ENCODE results near the gene PUSL1. TPM values are rescaled to one million over a fixed set of nuclear protein-coding genes. Genes with fewer than 3 reads are reported as not detected.
A peak's percentile ranks its signal among the peaks of the same experiment; 100 is the strongest.

Gene PUSL1
- total and polyA plus RNA-seq, 2 of the 13 experiments (the other 11 are each of a cell fraction or from before 2014, with no cell fraction given): 8.3 to 22.2 TPM

- intact Hi-C loops (cut with micrococcal nuclease; ENCODE audit: unreplicated experiment) (no loop called here), in situ Hi-C loops (cut with HindIII; ENCODE audit: extremely low pct_ligation_motif_present, low pct_unique_long_range_greater_than_20kb) (no loop called here)
- no peak overlapping the region for H3K27ac ChIP-seq (ENCODE audit: extremely low read length, insufficient read depth, low read length)
- WGBS (ENCODE audit: low lambda C conversion rate): 100% methylated on average over 2 of the region's 23 CpGs
- peaks cover 48% of the 10 kb centered on the region for H3K79me2 ChIP-seq (ENCODE audit: insufficient read depth, low read length)
- H4K20me1 ChIP-seq (ENCODE audit: insufficient read depth, low read length): peaks cover 10% of the 10 kb centered on the region; the same call in 1 of the 2 replicates
- DNase-seq (ENCODE audit: low spot score) (no peak), ATAC-seq (no peak), FAIRE-seq (no peak)
- H3K9ac ChIP-seq (ENCODE audit: insufficient read depth, low read depth, low read length): no peak overlapping the region
- H3K4me2 ChIP-seq (ENCODE audit: low read depth, low read length): no peak overlapping the region
- H3K27me3 ChIP-seq (ENCODE audit: control insufficient read depth in 1 of 2, insufficient read depth in 2 of 2, low read length in 2 of 2): no peaks in the 10 kb centered on the region
- TF ChIP-seq RBFOX2 (IDR thresholded peaks at IDR 0.05; ENCODE audit: low read depth, low read length) (peak; percentile 46; the same call in 1 of the 2 replicates), AGO2 (optimal IDR thresholded peaks at IDR 0.05; ENCODE audit: low read depth, low read length) (peak; percentile 2), AGO1 (IDR thresholded peaks at IDR 0.05; ENCODE audit: low read depth, low read length, poor library complexity, severe bottlenecking) (peak; percentile 3), ZNF44 (CRISPR knock-in tag; IDR thresholded peaks at IDR 0.05) (no peak)
- H3K9me3 ChIP-seq (ENCODE audit: low read length): no peaks in the 10 kb centered on the region
- no peak overlapping the region for H2AFZ ChIP-seq (ENCODE audit: low read length)
- H3K36me3 ChIP-seq (replicated peaks in 1 of 2; ENCODE audit: control insufficient read depth in 1 of 2, insufficient read depth in 2 of 2, low read length in 2 of 2): peaks cover 7 to 31% of the 10 kb centered on the region in 2 experiments; a peak in 4 of 5 replicates
- no peak overlapping the region for H3K4me3 ChIP-seq (replicated peaks in 1 of 3; ENCODE audit: insufficient read depth in 1 of 3, low read depth in 2 of 3, low read length in 3 of 3)
- BruUV-seq (replicated peaks): no TSS peak
- POLR2A ChIA-PET: no interaction called here
- peaks cover 21% of the 10 kb centered on the region for H3K4me1 ChIP-seq (ENCODE audit: insufficient read depth, low read length)
- CTCF ChIA-PET (ENCODE audit: low intra/inter-chr PET ratio, low total read pairs): no interaction called here
These were observed 12.5 kb downstream of the PUSL1 start for GRCh38 chr1:1320666-1321448.

- 96% methylated on average over 4 of the region's 8 CpGs for whole genome bisulfite sequencing (ENCODE audit: low lambda C conversion rate)
- Histone ChIP-seq H3K27ac (ENCODE audit: extremely low read length, insufficient read depth, low read length) (no peak overlapping the region), H3K79me2 (ENCODE audit: insufficient read depth, low read length) (peaks cover 54% of the 10 kb centered on the region), H2AFZ (ENCODE audit: low read length) (no peak overlapping the region), H4K20me1 (ENCODE audit: insufficient read depth, low read length) (peaks cover 10% of the 10 kb centered on the region; the same call in 1 of the 2 replicates), H3K4me1 (ENCODE audit: insufficient read depth, low read length) (peaks cover 22% of the 10 kb centered on the region), H3K36me3 (replicated peaks in 1 of 2; ENCODE audit: control insufficient read depth in 1 of 2, insufficient read depth in 2 of 2, low read length in 2 of 2) (peaks cover 7 to 28% of the 10 kb centered on the region in 2 experiments; a peak in 4 of 5 replicates), H3K4me2 (ENCODE audit: low read depth, low read length) (no peak overlapping the region; the same call in 1 of the 2 replicates), H3K27me3 (ENCODE audit: control insufficient read depth in 1 of 2, insufficient read depth in 2 of 2, low read length in 2 of 2) (no peaks in the 10 kb centered on the region), H3K9me3 (ENCODE audit: low read length) (no peaks in the 10 kb centered on the region), H3K4me3 (replicated peaks in 1 of 3; ENCODE audit: insufficient read depth in 1 of 3, low read depth in 2 of 3, low read length in 3 of 3) (no peak overlapping the region), H3K9ac (ENCODE audit: insufficient read depth, low read depth, low read length) (no peak overlapping the region)
- DNase-seq (ENCODE audit: low spot score) (no peak), FAIRE-seq (no peak), ATAC-seq (no peak)
- peak; percentile 40; the same call in 1 of the 2 replicates for TF ChIP-seq RBFOX2 (IDR thresholded peaks at IDR 0.05; ENCODE audit: low read depth, low read length)
- TF ChIP-seq ZNF607 (CRISPR knock-in tag; IDR thresholded peaks at IDR 0.05; ENCODE audit: borderline replicate concordance): no peak
- no peak for TF ChIP-seq GABPB1 (CRISPR knock-in tag; IDR thresholded peaks at IDR 0.05)
- TF ChIP-seq KAT2B (IDR thresholded peaks at IDR 0.05; ENCODE audit: borderline replicate concordance, low read depth, low read length): no peak
- no peak for TF ChIP-seq ARNT2 (CRISPR knock-in tag; IDR thresholded peaks at IDR 0.05; ENCODE audit: low read depth)
- intact Hi-C loops (cut with micrococcal nuclease; ENCODE audit: unreplicated experiment): no loop called here
- BruUV-seq (replicated peaks): no TSS peak
- in situ Hi-C loops (cut with HindIII; ENCODE audit: extremely low pct_ligation_motif_present, low pct_unique_long_range_greater_than_20kb): no loop called here
- CTCF ChIA-PET (ENCODE audit: low intra/inter-chr PET ratio, low total read pairs): no interaction called here
- POLR2A ChIA-PET: no interaction called here
These were observed 13.1 kb downstream of the PUSL1 start for GRCh38 chr1:1321477-1321876.

Data from HepG2 (cell line).